ENCODE results near the gene MOAP1. TPM values are rescaled to one million over a fixed set of nuclear protein-coding genes. Genes with fewer than 3 reads are reported as not detected.

MOAP1 gene
- total RNA-seq, 1 experiment from 2014 or later, result 32.4 TPM

- POLR2A ChIA-PET (ENCODE audit: low non-redundant PET), result no interaction called here
- intact Hi-C loops (cut with micrococcal nuclease; ENCODE audit: unreplicated experiment), result no loop called here
- H3K4me1 ChIP-seq (ENCODE audit: insufficient read depth, low read length, poor library complexity, severe bottlenecking), result no peaks in the 10 kb centered on the region
- no TSS peak for BruUV-seq (replicated peaks)
- H3K27ac ChIP-seq (ENCODE audit: low read depth, low read length, poor library complexity, severe bottlenecking), result no peak overlapping the region
- no peak overlapping the region for H3K4me3 ChIP-seq (ENCODE audit: low read depth, low read length, poor library complexity, severe bottlenecking)
- no peaks in the 10 kb centered on the region for H3K9me3 ChIP-seq (ENCODE audit: low read depth, low read length, poor library complexity, severe bottlenecking)
- DNase-seq (ENCODE audit: low spot score), result no peak
- H3K27me3 ChIP-seq (replicated peaks; ENCODE audit: insufficient read depth, low read depth, low read length, poor library complexity), result no peaks in the 10 kb centered on the region
- CTCF ChIA-PET, result no interaction called here
- TF ChIP-seq EZH2 (IDR thresholded peaks at IDR 0.05; ENCODE audit: borderline replicate concordance, low read depth, low read length, poor library complexity, severe bottlenecking), result no peak
- no peaks in the 10 kb centered on the region for H3K36me3 ChIP-seq (ENCODE audit: insufficient read depth, low read length, poor library complexity, severe bottlenecking)
Measured at GRCh38 chr14:93150227-93151208, 34.2 kb downstream of the MOAP1 start.

- no TSS peak for BruUV-seq (replicated peaks)
- TF ChIP-seq CTCF (conservative IDR thresholded peaks at IDR 0.05; ENCODE audit: low read depth, low read length), result no peak
- TF ChIP-seq EZH2 (IDR thresholded peaks at IDR 0.05; ENCODE audit: borderline replicate concordance, low read depth, low read length, poor library complexity, severe bottlenecking), result no peak
- Histone ChIP-seq H3K4me1 (ENCODE audit: insufficient read depth, low read length, poor library complexity, severe bottlenecking) (no peaks in the 10 kb centered on the region), H3K36me3 (ENCODE audit: insufficient read depth, low read length, poor library complexity, severe bottlenecking) (no peaks in the 10 kb centered on the region), H3K27ac (ENCODE audit: low read depth, low read length, poor library complexity, severe bottlenecking) (no peak overlapping the region), H3K27me3 (replicated peaks; ENCODE audit: insufficient read depth, low read depth, low read length, poor library complexity) (no peaks in the 10 kb centered on the region), H3K4me3 (ENCODE audit: low read depth, low read length, poor library complexity, severe bottlenecking) (no peak overlapping the region), H3K9me3 (ENCODE audit: low read depth, low read length, poor library complexity, severe bottlenecking) (no peaks in the 10 kb centered on the region)
- POLR2A ChIA-PET (ENCODE audit: low non-redundant PET), result no interaction called here
- intact Hi-C loops (cut with micrococcal nuclease; ENCODE audit: unreplicated experiment), result no loop called here
- CTCF ChIA-PET, result no interaction called here
- DNase-seq (ENCODE audit: low spot score), result no peak
Measured at GRCh38 chr14:93148979-93149378, 35.7 kb downstream of the MOAP1 start.

GRCh38 chr14:93146119-93146518 is 38.6 kb downstream of the MOAP1 start:
- no peak for TF ChIP-seq CTCF (conservative IDR thresholded peaks at IDR 0.05; ENCODE audit: low read depth, low read length)
- TF ChIP-seq EZH2 (IDR thresholded peaks at IDR 0.05; ENCODE audit: borderline replicate concordance, low read depth, low read length, poor library complexity, severe bottlenecking), result no peak
- no peak overlapping the region for H3K27ac ChIP-seq (ENCODE audit: low read depth, low read length, poor library complexity, severe bottlenecking)

More at GRCh38 chr14:93146119-93146518, 38.6 kb downstream of the MOAP1 start:
- CTCF ChIA-PET, result no interaction called here
- DNase-seq (ENCODE audit: low spot score), result peak; percentile 45
- no peak overlapping the region for H3K4me3 ChIP-seq (ENCODE audit: low read depth, low read length, poor library complexity, severe bottlenecking)
- BruUV-seq (replicated peaks), result no TSS peak
- H3K27me3 ChIP-seq (replicated peaks; ENCODE audit: insufficient read depth, low read depth, low read length, poor library complexity), result no peaks in the 10 kb centered on the region
- POLR2A ChIA-PET (ENCODE audit: low non-redundant PET), result interaction anchor here (0.6 kb wide), 1 partner anchor 895 kb away, joined by 3 read pairs; no protein-coding TSS in a partner anchor
- intact Hi-C loops (cut with micrococcal nuclease; ENCODE audit: unreplicated experiment), result no loop called here
- no peaks in the 10 kb centered on the region for H3K9me3 ChIP-seq (ENCODE audit: low read depth, low read length, poor library complexity, severe bottlenecking)
- H3K4me1 ChIP-seq (ENCODE audit: insufficient read depth, low read length, poor library complexity, severe bottlenecking), result no peaks in the 10 kb centered on the region
- no peaks in the 10 kb centered on the region for H3K36me3 ChIP-seq (ENCODE audit: insufficient read depth, low read length, poor library complexity, severe bottlenecking)
